ENCODE data around the gene S100A5. TPM values are rescaled to one million over a fixed set of nuclear protein-coding genes. Genes with fewer than 3 reads are reported as not detected.

Gene S100A5
- total and polyA plus RNA-seq, 2 of the 8 experiments (the other 6 are each of a cell fraction or from before 2014, with no cell fraction given), result not detected

GRCh38 chr1:153577624-153578051 is 36.9 kb upstream of the S100A5 start (continued):
- TF ChIP-seq CHD7 (IDR thresholded peaks at IDR 0.05; ENCODE audit: insufficient replicate concordance, low read length) (no peak), EGR1 (IDR thresholded peaks at IDR 0.05; ENCODE audit: borderline replicate concordance, low read depth, low read length) (no peak), CEBPB (IDR thresholded peaks at IDR 0.05; ENCODE audit: low read depth, low read length) (no peak)

All from H1 (cell line).